IMR-90 (cell line): Measurements from ENCODE around the gene BMP2K. TPM values are rescaled to one million over a fixed set of nuclear protein-coding genes. Genes with fewer than 3 reads are reported as not detected.

Experiments used
- ATAC-seq: fragments of 200-7000 bp; cut with Tn5 transposase; 2 replicates; pipeline ENCODE4 v1.9.1; 2020; ENCODE audit warnings: low read depth, mild to moderate bottlenecking, moderate library complexity
- BruUV-seq: library from RNA; stranded (reverse); fragments of 400-500 nt; replicated peaks from 2 replicates; lab custom pipeline; 2021; lab: Mats Ljungman, UMichigan
- CTCF ChIA-PET: fragments of 300-600 bp; formaldehyde crosslinking; extraction: SDS; loops from one replicate; lab custom pipeline; 2021; ENCODE audit warnings: antibody characterized with exemption; lab: Yijun Ruan, JAX
- POLR2A ChIA-PET: fragments of 300-600 bp; sonication (Branson Sonifier 250); formaldehyde crosslinking; loops from one replicate; lab custom pipeline; 2022; ENCODE audit warnings: antibody characterized with exemption; ENCODE audit not compliant: unreplicated experiment; lab: Charles Lee
- DNase-seq: peaks from one replicate; pipeline ENCODE4 v3.0.0; 2013
- H2AFZ ChIP-seq: replicated peaks from 2 replicates; pipeline ENCODE3; 2013; ENCODE audit warnings: low read length, mild to moderate bottlenecking; ENCODE audit not compliant: poor library complexity
- H2AK5ac ChIP-seq: 2 replicates; pipeline ENCODE4 v1.6.1; 2013; ENCODE audit warnings: low read depth, low read length, inconsistent platforms
- H2AK9ac ChIP-seq: replicated peaks from 2 replicates; pipeline ENCODE3; 2013; ENCODE audit warnings: mild to moderate bottlenecking, low read depth, low read length, moderate library complexity; ENCODE audit not compliant: poor library complexity
- H2BK120ac ChIP-seq: 2 replicates; pipeline ENCODE4 v1.6.1; 2013; ENCODE audit warnings: low read depth, low read length, inconsistent platforms
- H2BK15ac ChIP-seq: 3 replicates; pipeline ENCODE4 v1.6.1; 2013; ENCODE audit warnings: low read depth, low read length, inconsistent platforms
- H2BK20ac ChIP-seq: 2 replicates; pipeline ENCODE4 v1.6.1; 2013; ENCODE audit warnings: low read depth, mild to moderate bottlenecking, inconsistent platforms, low read length, moderate library complexity
- H2BK5ac ChIP-seq: 2 replicates; pipeline ENCODE4 v1.6.1; 2013; ENCODE audit warnings: mild to moderate bottlenecking, low read depth, low read length, inconsistent platforms; ENCODE audit not compliant: poor library complexity, severe bottlenecking
- H3K14ac ChIP-seq: replicated peaks from 2 replicates; pipeline ENCODE4 v1.6.1; 2013; ENCODE audit warnings: low read depth, low read length, inconsistent platforms
- H3K18ac ChIP-seq: 2 replicates; pipeline ENCODE4 v1.6.1; 2013; ENCODE audit warnings: low read depth, low read length, control low read depth
- H3K23ac ChIP-seq: 2 replicates; pipeline ENCODE4 v1.6.1; 2013; ENCODE audit warnings: low read depth, low read length, inconsistent platforms
- H3K27ac ChIP-seq: 2 replicates; pipeline ENCODE4 v1.5.1; 2013; ENCODE audit warnings: mild to moderate bottlenecking, control low read depth, low read length; ENCODE audit not compliant: insufficient read depth
- H3K27me3 ChIP-seq: 2 replicates; pipeline ENCODE4 v1.6.1; 2013; ENCODE audit warnings: low read length; ENCODE audit not compliant: control insufficient read depth, insufficient read depth
- H3K36me3 ChIP-seq: 2 replicates; pipeline ENCODE4 v1.6.1; 2013; ENCODE audit warnings: low read length, mixed read lengths; ENCODE audit not compliant: control insufficient read depth, insufficient read depth
- H3K4ac ChIP-seq: 2 replicates; pipeline ENCODE4 v1.6.1; 2013; ENCODE audit warnings: low read depth, low read length, inconsistent platforms
- H3K4me1 ChIP-seq: 2 replicates; pipeline ENCODE4 v1.6.1; 2013; ENCODE audit warnings: low read length, mixed read lengths; ENCODE audit not compliant: control insufficient read depth, insufficient read depth
- H3K4me2 ChIP-seq: 2 replicates; pipeline ENCODE4 v1.6.1; 2013; ENCODE audit warnings: low read depth, mild to moderate bottlenecking, control low read depth, low read length, moderate library complexity
- H3K4me3 ChIP-seq: 2 replicates; pipeline ENCODE4 v1.5.1; 2013; ENCODE audit warnings: low read depth, mild to moderate bottlenecking, control low read depth, low read length, moderate library complexity; ENCODE audit not compliant: insufficient read depth
- H3K56ac ChIP-seq: 2 replicates; pipeline ENCODE4 v1.6.1; 2013; ENCODE audit warnings: low read length, inconsistent platforms; ENCODE audit not compliant: insufficient read depth; ENCODE audit errors: extremely low read depth
- H3K79me1 ChIP-seq, 2 experiments: 2 replicates each; pipeline ENCODE4 v1.6.1; 2013; ENCODE audit warnings: low read length in 2 of 2, inconsistent platforms in 1 of 2, low read depth in 1 of 2
- H3K9ac ChIP-seq: 2 replicates; pipeline ENCODE4 v1.6.1; 2013; ENCODE audit warnings: low read depth, low read length, control low read depth
- H3K9me1 ChIP-seq: 2 replicates; pipeline ENCODE4 v1.6.1; 2013; ENCODE audit warnings: low read length, inconsistent platforms; ENCODE audit not compliant: insufficient read depth
- H3K9me3 ChIP-seq: 2 replicates; pipeline ENCODE4 v1.6.1; 2013; ENCODE audit warnings: low read length; ENCODE audit not compliant: control insufficient read depth, insufficient read depth
- H4K20me1 ChIP-seq: 2 replicates; pipeline ENCODE4 v1.6.1; 2013; ENCODE audit warnings: low read length, inconsistent platforms; ENCODE audit not compliant: insufficient read depth
- H4K5ac ChIP-seq: 2 replicates; pipeline ENCODE4 v1.6.1; 2013; ENCODE audit warnings: mild to moderate bottlenecking, low read depth, low read length, control low read depth
- H4K8ac ChIP-seq, 2 experiments: 2 replicates each; pipeline ENCODE4 v1.6.1; 2013; ENCODE audit warnings: low read depth in 2 of 2, low read length in 2 of 2, control low read depth in 1 of 2, inconsistent platforms in 1 of 2
- H4K91ac ChIP-seq: 2 replicates; pipeline ENCODE4 v1.6.1; 2013; ENCODE audit warnings: low read depth, low read length, inconsistent platforms; ENCODE audit not compliant: insufficient read depth
- BHLHE40 ChIP-seq: fragments of 150-350 bp; IDR thresholded peaks from 2 replicates; pipeline ENCODE4 v1.6.1; 2016; ENCODE audit warnings: mild to moderate bottlenecking, low read depth, low read length
- CTCF ChIP-seq: conservative IDR thresholded peaks from 2 replicates; pipeline ENCODE4 v1.5.1; 2012; ENCODE audit warnings: mild to moderate bottlenecking, low read depth, low read length, improper control_type of control experiment
- FOS ChIP-seq: fragments of 150-350 bp; IDR thresholded peaks from 2 replicates; pipeline ENCODE4 v1.6.1; 2016; ENCODE audit warnings: low read depth, low read length
- MAZ ChIP-seq: IDR thresholded peaks from 2 replicates; pipeline ENCODE4 v1.6.1; 2012; ENCODE audit warnings: low read depth, mild to moderate bottlenecking, low read length, improper control_type of control experiment, moderate library complexity, borderline replicate concordance
- POLR2A ChIP-seq: IDR thresholded peaks from 2 replicates; pipeline ENCODE4 v1.6.1; 2012; ENCODE audit warnings: mild to moderate bottlenecking, low read depth, low read length
- RAD21 ChIP-seq: IDR thresholded peaks from 2 replicates; pipeline ENCODE4 v1.6.1; 2012; ENCODE audit warnings: low read length, improper control_type of control experiment
- RCOR1 ChIP-seq: IDR thresholded peaks from 2 replicates; pipeline ENCODE4 v1.6.1; 2012; ENCODE audit warnings: mild to moderate bottlenecking, low read length, improper control_type of control experiment; ENCODE audit not compliant: insufficient replicate concordance
- WGBS, 2 experiments: methylation state at CpG; one replicate each; pipeline versions ENCODE4 v1.1.5 to v1.1.7; 2013; ENCODE audit warnings: missing lambda C conversion rate in 2 of 2; ENCODE audit not compliant: insufficient read length in 1 of 2; ENCODE audit errors: extremely low coverage in 2 of 2; 5-methylcytosine and 5-hydroxymethylcytosine counted together
- dilution Hi-C: fragments of 300-500 bp; cut with HindIII; formaldehyde crosslinking; loops from one replicate; pipeline ENCODE4 v1.14.3; 2018; ENCODE audit warnings: low sequenced_read_pairs; ENCODE audit not compliant: unreplicated experiment
- in situ Hi-C: fragments of 300-500 bp; cut with MboI; formaldehyde crosslinking; loops from 3 replicates; pipeline ENCODE4 v1.14.3; 2019; ENCODE audit warnings: low sequenced_read_pairs, inconsistent platforms, mixed read lengths
- intact Hi-C: fragments of 100-400 bp; cut with micrococcal nuclease; formaldehyde crosslinking; loops from 2 replicates; pipeline ENCODE4 v1.10.0; 2022
- polyA plus RNA-seq, 3 experiments: library from polyadenylated mRNA; depleted of rRNA; stranded (reverse); fragments of >200 nt; gene quantifications; 2 replicates each; pipeline ENCODE4 v1.2.3, GENCODE V29; 2012; ENCODE audit warnings: low replicate concordance in 1 of 3
- total RNA-seq: library from RNA; depleted of rRNA; stranded (reverse); fragments of >200 nt; gene quantifications from 2 replicates; pipeline ENCODE4 v1.2.3, GENCODE V29; 2012
- TF ChIP-seq, protein P1 (sequence below): fragments of 150-350 bp; IDR thresholded peaks from 2 replicates; pipeline ENCODE4 v1.6.1; 2017; ENCODE audit warnings: mild to moderate bottlenecking, antibody characterized with exemption, low read length, low read depth

The BMP2K gene
- total and polyA plus RNA-seq, 2 of the 4 experiments (the other 2 are of a cell fraction): 15.8 to 46.1 TPM

- WGBS, 2 experiments: no CpG with 5 or more reads among the region's 1 CpG
- Histone ChIP-seq H2BK5ac (no peak overlapping the region), H3K27me3 (no peaks in the 10 kb centered on the region), H3K4me1 (0 out of 2 replicates have a peak, but pooled peaks cover 2% of the 10 kb centered on the region), H3K79me1 (peaks cover 14 to 35% of the 10 kb centered on the region in 2 experiments), H3K27ac (no peak overlapping the region), H3K9me1 (no peaks in the 10 kb centered on the region; the same call in 1 of the 2 replicates), H4K5ac (no peak overlapping the region), H3K4me2 (no peak overlapping the region), H2BK120ac (no peak overlapping the region), H3K36me3 (no peaks in the 10 kb centered on the region), H3K18ac (no peak overlapping the region), H3K23ac (no peak overlapping the region), H3K14ac (no peak overlapping the region), H4K91ac (no peak overlapping the region), H3K56ac (no peak overlapping the region), H3K4me3 (no peak overlapping the region), H2AFZ (no peak overlapping the region), H2AK5ac (no peak overlapping the region), H3K9me3 (peaks cover 4% of the 10 kb centered on the region), H4K20me1 (peaks cover 15% of the 10 kb centered on the region; the same call in 1 of the 2 replicates), H2BK20ac (no peak overlapping the region), H4K8ac (no peak overlapping the region), H2AK9ac (no peak overlapping the region), H3K9ac (no peak overlapping the region), H3K4ac (no peak overlapping the region), H2BK15ac (no peak overlapping the region)
- ChIA-PET POLR2A (no interaction called here), CTCF (no interaction called here)
- no TSS peak for BruUV-seq
- no peak for ATAC-seq
- intact Hi-C loops: no loop called here
- in situ Hi-C loops: no loop called here
- dilution Hi-C loops: no loop called here
- TF ChIP-seq RCOR1 (no peak), MAZ (no peak), RAD21 (no peak), BHLHE40 (no peak), FOS (no peak), CTCF (no peak), POLR2A (no peak)
- TF ChIP-seq, protein P1, sequence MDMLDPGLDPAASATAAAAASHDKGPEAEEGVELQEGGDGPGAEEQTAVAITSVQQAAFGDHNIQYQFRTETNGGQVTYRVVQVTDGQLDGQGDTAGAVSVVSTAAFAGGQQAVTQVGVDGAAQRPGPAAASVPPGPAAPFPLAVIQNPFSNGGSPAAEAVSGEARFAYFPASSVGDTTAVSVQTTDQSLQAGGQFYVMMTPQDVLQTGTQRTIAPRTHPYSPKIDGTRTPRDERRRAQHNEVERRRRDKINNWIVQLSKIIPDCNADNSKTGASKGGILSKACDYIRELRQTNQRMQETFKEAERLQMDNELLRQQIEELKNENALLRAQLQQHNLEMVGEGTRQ: no peak
- no peak for DNase-seq
Measured at GRCh38 chr4:78803983-78804382, 27.8 kb downstream of the BMP2K start.
